Measurements from ENCODE around the gene GCC2. TPM values are rescaled to one million over a fixed set of nuclear protein-coding genes. Genes with fewer than 3 reads are reported as not detected.
"Not testable (repeated sequence)": the region's sequence is repeated elsewhere in the genome, so short reads cannot be mapped to it uniquely, and the experiment has no call there.

GCC2 gene
- total RNA-seq, 2 donors from 2014 or later, result 37.5 to 45.7 TPM

- no peak for DNase-seq (ENCODE audit: low spot score)
- Histone ChIP-seq H3K36me3 (peaks cover 0 to 3% of the 10 kb centered on the region in 2 donors), H3K27ac (no peak overlapping the region), H3K4me3 (no peak overlapping the region), H3K27me3 (replicated peaks; ENCODE audit: insufficient read depth) (no peaks in the 10 kb centered on the region), H3K9me3 (no peaks in the 10 kb centered on the region), H3K4me1 (replicated peaks) (no peaks in the 10 kb centered on the region)
- intact Hi-C loops (cut with DNase I), result no loop called here
- no peak for TF ChIP-seq CTCF (IDR thresholded peaks at IDR 0.05)
- no peak for TF ChIP-seq POLR2AphosphoS5 (IDR thresholded peaks at IDR 0.05)
- TF ChIP-seq POLR2A (IDR thresholded peaks at IDR 0.05), result no peak
These were observed 41.6 kb downstream of the GCC2 start for GRCh38 chr2:108490506-108491122.

- Histone ChIP-seq H3K36me3 (peaks cover 0 to 3% of the 10 kb centered on the region in 2 donors), H3K9me3 (no peaks in the 10 kb centered on the region)
These were observed 42.8 kb downstream of the GCC2 start for GRCh38 chr2:108491848-108492247.

GRCh38 chr2:108492364-108492763 lies 43.4 kb downstream of the GCC2 start:
- TF ChIP-seq CTCF (IDR thresholded peaks at IDR 0.05), result no peak
- no peak for TF ChIP-seq POLR2A (IDR thresholded peaks at IDR 0.05)
- no peak for TF ChIP-seq POLR2AphosphoS5 (IDR thresholded peaks at IDR 0.05)
- Histone ChIP-seq H3K9me3 (no peaks in the 10 kb centered on the region), H3K27me3 (replicated peaks; ENCODE audit: insufficient read depth) (no peaks in the 10 kb centered on the region), H3K36me3 (peaks cover 0 to 3% of the 10 kb centered on the region in 2 donors), H3K4me1 (replicated peaks) (no peaks in the 10 kb centered on the region), H3K4me3 (no peak overlapping the region), H3K27ac (no peak overlapping the region)
- WGBS, result 89% methylated on average over 4 of the region's 4 CpGs
- intact Hi-C loops (cut with DNase I), result no loop called here
- DNase-seq (ENCODE audit: low spot score), result no peak

More at GRCh38 chr2:108491848-108492247, 42.8 kb downstream of the GCC2 start:
- DNase-seq (ENCODE audit: low spot score), result no peak
- no peaks in the 10 kb centered on the region for H3K4me1 ChIP-seq (replicated peaks)
- no peak overlapping the region for H3K4me3 ChIP-seq
- no peak for TF ChIP-seq CTCF (IDR thresholded peaks at IDR 0.05)
- no peak for TF ChIP-seq POLR2AphosphoS5 (IDR thresholded peaks at IDR 0.05)
- no peak for TF ChIP-seq POLR2A (IDR thresholded peaks at IDR 0.05)
- intact Hi-C loops (cut with DNase I), result no loop called here
- no peak overlapping the region for H3K27ac ChIP-seq
- H3K27me3 ChIP-seq (replicated peaks; ENCODE audit: insufficient read depth), result no peaks in the 10 kb centered on the region

- WGBS, result 75% methylated on average over 2 of the region's 3 CpGs
- intact Hi-C loops (cut with DNase I); H3K9me3 ChIP-seq; H3K27ac ChIP-seq; DNase-seq (ENCODE audit: low spot score); H3K36me3 ChIP-seq; H3K27me3 ChIP-seq (replicated peaks; ENCODE audit: insufficient read depth); H3K4me3 ChIP-seq; H3K4me1 ChIP-seq (replicated peaks): not testable (repeated sequence)
These were observed 47.2 kb downstream of the GCC2 start for GRCh38 chr2:108496167-108496566.

GRCh38 chr2:108507620-108508019 lies 58.6 kb downstream of the GCC2 start:
- H3K4me1 ChIP-seq (replicated peaks); DNase-seq (ENCODE audit: low spot score); H3K27me3 ChIP-seq (replicated peaks; ENCODE audit: insufficient read depth); H3K27ac ChIP-seq; H3K4me3 ChIP-seq; intact Hi-C loops (cut with DNase I); H3K36me3 ChIP-seq; H3K9me3 ChIP-seq: not testable (repeated sequence)
- 83% methylated on average over 4 of the region's 4 CpGs for WGBS

GRCh38 chr2:108512431-108512830 lies 63.4 kb downstream of the GCC2 start:
- H3K27ac ChIP-seq; H3K27me3 ChIP-seq (replicated peaks; ENCODE audit: insufficient read depth); intact Hi-C loops (cut with DNase I); H3K9me3 ChIP-seq; H3K4me1 ChIP-seq (replicated peaks); DNase-seq (ENCODE audit: low spot score); H3K4me3 ChIP-seq; H3K36me3 ChIP-seq: not testable (repeated sequence)
- WGBS, result 90% methylated on average over 3 of the region's 3 CpGs

GRCh38 chr2:108514478-108514877 lies 65.5 kb downstream of the GCC2 start:
- H3K4me3 ChIP-seq; H3K9me3 ChIP-seq; H3K36me3 ChIP-seq; DNase-seq (ENCODE audit: low spot score); H3K4me1 ChIP-seq (replicated peaks); H3K27ac ChIP-seq; H3K27me3 ChIP-seq (replicated peaks; ENCODE audit: insufficient read depth); intact Hi-C loops (cut with DNase I): not testable (repeated sequence)
- 63% methylated on average over 2 of the region's 2 CpGs for WGBS

- H3K4me1 ChIP-seq (replicated peaks); H3K27ac ChIP-seq; intact Hi-C loops (cut with DNase I); DNase-seq (ENCODE audit: low spot score); H3K4me3 ChIP-seq; H3K36me3 ChIP-seq; H3K27me3 ChIP-seq (replicated peaks; ENCODE audit: insufficient read depth); H3K9me3 ChIP-seq: not testable (repeated sequence)
- WGBS, result 97% methylated on average over 5 of the region's 6 CpGs
These were observed 75.7 kb downstream of the GCC2 start for GRCh38 chr2:108524688-108525087.

GRCh38 chr2:108525258-108525657 lies 76.3 kb downstream of the GCC2 start:
- H3K9me3 ChIP-seq; H3K27ac ChIP-seq; H3K36me3 ChIP-seq; DNase-seq (ENCODE audit: low spot score); intact Hi-C loops (cut with DNase I); H3K27me3 ChIP-seq (replicated peaks; ENCODE audit: insufficient read depth); H3K4me3 ChIP-seq; H3K4me1 ChIP-seq (replicated peaks): not testable (repeated sequence)
